ENCODE results near the gene ZNFX1.

ZNFX1 gene

DNA sequence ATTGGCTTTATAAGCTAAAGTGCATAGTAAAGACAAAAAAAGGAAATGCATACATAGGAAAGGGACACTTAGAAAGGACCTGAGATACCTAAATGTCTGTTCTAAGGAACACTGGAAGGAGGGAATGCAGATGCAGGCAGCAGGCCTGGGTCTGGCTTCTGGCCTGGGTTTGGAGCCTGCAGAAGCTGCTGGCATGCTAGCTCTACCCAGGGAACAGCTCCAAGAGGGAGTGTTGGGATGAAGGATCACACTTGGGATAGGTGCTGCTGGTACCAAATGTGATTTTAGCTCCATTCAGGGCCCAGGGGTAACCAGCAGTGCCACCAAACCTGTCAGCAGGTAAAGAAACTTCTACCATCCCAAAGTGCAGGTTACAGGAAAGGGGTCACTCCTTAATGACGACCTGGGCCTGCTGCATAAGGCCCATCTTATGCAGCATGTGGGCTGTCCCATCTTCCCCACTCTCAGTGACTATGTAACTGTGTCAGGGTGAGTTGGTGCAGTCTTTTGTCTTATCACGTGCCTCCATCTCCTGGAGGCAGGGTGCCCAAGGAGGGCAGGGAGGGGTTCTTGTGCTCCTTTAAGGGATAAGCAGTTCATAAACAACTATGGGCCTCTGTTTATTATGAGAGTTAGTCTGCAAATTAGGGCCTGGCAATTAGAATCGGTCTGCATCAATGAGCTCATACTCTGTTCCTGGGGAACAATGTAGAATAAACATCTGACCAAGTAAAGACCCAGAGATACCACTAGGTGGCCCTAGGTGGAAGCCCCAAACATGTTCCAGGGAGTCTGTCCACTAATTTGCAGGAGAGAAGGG lies 31.7 kb downstream of the ZNFX1 start:
- Histone ChIP-seq H3K4me1 (ENCODE audit: insufficient read depth, low read length) (no peaks in the 10 kb centered on the region), H3K36me3 (ENCODE audit: insufficient read depth, low read length) (peaks cover 95% of the 10 kb centered on the region), H3K9ac (ENCODE audit: low read depth, low read length) (no peak overlapping the region), H3K27ac (ENCODE audit: low read depth, low read length) (no peak overlapping the region), H3K9me3 (ENCODE audit: insufficient read depth, low read depth, low read length) (no peaks in the 10 kb centered on the region), H3K4me3 (ENCODE audit: low read length) (no peak overlapping the region), H3K27me3 (ENCODE audit: insufficient read depth, low read length) (no peaks in the 10 kb centered on the region)
- 75% methylated on average over 3 of the region's 3 CpGs for WGBS

DNA sequence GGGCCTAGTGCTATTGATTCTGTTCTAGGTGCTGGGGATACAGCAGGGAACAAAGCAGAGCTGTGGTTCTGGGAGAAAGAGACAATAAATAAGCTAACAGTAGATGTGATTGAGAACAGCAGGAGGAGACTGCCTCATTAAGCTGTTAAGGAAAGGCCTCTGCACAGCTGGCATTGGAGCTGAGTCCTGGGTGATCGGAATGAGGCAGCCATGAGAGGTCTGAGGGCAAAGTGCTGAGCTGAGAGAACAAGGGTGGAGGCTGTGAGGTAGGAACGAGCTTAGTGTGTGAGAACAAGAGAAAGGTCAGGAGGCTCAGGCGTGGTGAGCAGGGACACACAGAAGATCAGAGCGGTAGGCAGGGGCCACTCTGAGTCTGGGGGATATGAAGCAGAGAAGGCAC lies 40.3 kb downstream of the ZNFX1 start:
- H3K27me3 ChIP-seq (ENCODE audit: insufficient read depth, low read length) = no peaks in the 10 kb centered on the region
- WGBS = 91% methylated on average over 4 of the region's 4 CpGs
- no peak overlapping the region for H3K4me3 ChIP-seq (ENCODE audit: low read length)
- H3K27ac ChIP-seq (ENCODE audit: low read depth, low read length) = no peak overlapping the region
- H3K4me1 ChIP-seq (ENCODE audit: insufficient read depth, low read length) = no peaks in the 10 kb centered on the region
- no peak overlapping the region for H3K9ac ChIP-seq (ENCODE audit: low read depth, low read length)
- H3K9me3 ChIP-seq (ENCODE audit: insufficient read depth, low read depth, low read length) = no peaks in the 10 kb centered on the region
- peaks cover 94% of the 10 kb centered on the region for H3K36me3 ChIP-seq (ENCODE audit: insufficient read depth, low read length)

DNA sequence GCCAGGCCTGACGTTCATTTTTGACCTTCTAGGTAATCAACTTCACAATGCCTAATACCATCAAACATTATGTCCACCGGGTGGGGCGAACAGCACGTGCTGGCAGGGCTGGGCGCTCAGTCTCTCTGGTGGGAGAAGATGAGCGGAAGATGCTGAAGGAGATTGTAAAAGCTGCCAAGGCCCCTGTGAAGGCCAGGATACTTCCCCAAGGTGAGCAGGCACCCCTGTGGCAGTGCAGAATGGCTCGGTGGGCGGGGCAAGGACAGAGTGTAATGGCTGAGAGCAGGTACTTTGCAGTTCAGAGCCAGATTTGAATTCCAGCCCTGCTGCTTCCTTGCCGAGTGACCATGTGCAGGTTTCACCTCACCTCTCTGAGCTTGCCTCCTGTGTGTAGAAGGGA lies 41.6 kb downstream of the ZNFX1 start:
- peaks cover 90% of the 10 kb centered on the region for H3K36me3 ChIP-seq (ENCODE audit: insufficient read depth, low read length)
- no peaks in the 10 kb centered on the region for H3K27me3 ChIP-seq (ENCODE audit: insufficient read depth, low read length)
- H3K9ac ChIP-seq (ENCODE audit: low read depth, low read length) = no peak overlapping the region
- no peak overlapping the region for H3K27ac ChIP-seq (ENCODE audit: low read depth, low read length)
- no peak overlapping the region for H3K4me3 ChIP-seq (ENCODE audit: low read length)
- H3K4me1 ChIP-seq (ENCODE audit: insufficient read depth, low read length) = no peaks in the 10 kb centered on the region
- H3K9me3 ChIP-seq (ENCODE audit: insufficient read depth, low read depth, low read length) = no peaks in the 10 kb centered on the region
- WGBS = 95% methylated on average over 9 of the region's 9 CpGs

GRCh38 chr20:49234831-49235230 lies 43.0 kb downstream of the ZNFX1 start:
- no peak overlapping the region for H3K9ac ChIP-seq (ENCODE audit: low read depth, low read length)
- H3K27ac ChIP-seq (ENCODE audit: low read depth, low read length) = no peak overlapping the region
- H3K4me3 ChIP-seq (ENCODE audit: low read length) = no peak overlapping the region
- 97% methylated on average over 6 of the region's 6 CpGs for WGBS
- peaks cover 91% of the 10 kb centered on the region for H3K36me3 ChIP-seq (ENCODE audit: insufficient read depth, low read length)
- no peaks in the 10 kb centered on the region for H3K9me3 ChIP-seq (ENCODE audit: insufficient read depth, low read depth, low read length)
- H3K4me1 ChIP-seq (ENCODE audit: insufficient read depth, low read length) = no peaks in the 10 kb centered on the region
- H3K27me3 ChIP-seq (ENCODE audit: insufficient read depth, low read length) = no peaks in the 10 kb centered on the region

- no peaks in the 10 kb centered on the region for H3K9me3 ChIP-seq (ENCODE audit: insufficient read depth, low read depth, low read length)
- H3K4me1 ChIP-seq (ENCODE audit: insufficient read depth, low read length) = no peaks in the 10 kb centered on the region
- H3K36me3 ChIP-seq (ENCODE audit: insufficient read depth, low read length) = peaks cover 89% of the 10 kb centered on the region
- no peaks in the 10 kb centered on the region for H3K27me3 ChIP-seq (ENCODE audit: insufficient read depth, low read length)
- H3K4me3 ChIP-seq (ENCODE audit: low read length) = no peak overlapping the region
- no peak overlapping the region for H3K9ac ChIP-seq (ENCODE audit: low read depth, low read length)
- no peak overlapping the region for H3K27ac ChIP-seq (ENCODE audit: low read depth, low read length)
- 97% methylated on average over 10 of the region's 10 CpGs for WGBS
Observed at GRCh38 chr20:49233226-49233625, 44.6 kb downstream of the ZNFX1 start.

- WGBS = 71% methylated on average over 7 of the region's 7 CpGs
- Histone ChIP-seq H3K27me3 (ENCODE audit: insufficient read depth, low read length) (no peaks in the 10 kb centered on the region), H3K36me3 (ENCODE audit: insufficient read depth, low read length) (peaks cover 82% of the 10 kb centered on the region), H3K27ac (ENCODE audit: low read depth, low read length) (no peak overlapping the region), H3K9ac (ENCODE audit: low read depth, low read length) (no peak overlapping the region), H3K9me3 (ENCODE audit: insufficient read depth, low read depth, low read length) (no peaks in the 10 kb centered on the region), H3K4me1 (ENCODE audit: insufficient read depth, low read length) (no peaks in the 10 kb centered on the region), H3K4me3 (ENCODE audit: low read length) (no peak overlapping the region)
Observed at GRCh38 chr20:49231471-49231870, 46.4 kb downstream of the ZNFX1 start.

- no peak overlapping the region for H3K4me3 ChIP-seq (ENCODE audit: low read length)
- H3K36me3 ChIP-seq (ENCODE audit: insufficient read depth, low read length) = peaks cover 85% of the 10 kb centered on the region
- no peak overlapping the region for H3K9ac ChIP-seq (ENCODE audit: low read depth, low read length)
- H3K27ac ChIP-seq (ENCODE audit: low read depth, low read length) = no peak overlapping the region
- no peaks in the 10 kb centered on the region for H3K4me1 ChIP-seq (ENCODE audit: insufficient read depth, low read length)
- WGBS = 84% methylated on average over 8 of the region's 8 CpGs
- H3K27me3 ChIP-seq (ENCODE audit: insufficient read depth, low read length) = no peaks in the 10 kb centered on the region
- no peaks in the 10 kb centered on the region for H3K9me3 ChIP-seq (ENCODE audit: insufficient read depth, low read depth, low read length)
Observed at GRCh38 chr20:49230561-49231133, 47.2 kb downstream of the ZNFX1 start.

- H3K4me3 ChIP-seq (ENCODE audit: low read length) = no peak overlapping the region
- 95% methylated on average over 10 of the region's 10 CpGs for WGBS
- H3K36me3 ChIP-seq (ENCODE audit: insufficient read depth, low read length) = peaks cover 83% of the 10 kb centered on the region
- no peaks in the 10 kb centered on the region for H3K4me1 ChIP-seq (ENCODE audit: insufficient read depth, low read length)
- H3K9me3 ChIP-seq (ENCODE audit: insufficient read depth, low read depth, low read length) = no peaks in the 10 kb centered on the region
- H3K9ac ChIP-seq (ENCODE audit: low read depth, low read length) = no peak overlapping the region
- no peaks in the 10 kb centered on the region for H3K27me3 ChIP-seq (ENCODE audit: insufficient read depth, low read length)
- H3K27ac ChIP-seq (ENCODE audit: low read depth, low read length) = no peak overlapping the region
Observed at GRCh38 chr20:49230021-49230420, 47.8 kb downstream of the ZNFX1 start.

GRCh38 chr20:49229381-49229780 lies 48.5 kb downstream of the ZNFX1 start:
- H3K9ac ChIP-seq (ENCODE audit: low read depth, low read length) = no peak overlapping the region
- no peaks in the 10 kb centered on the region for H3K9me3 ChIP-seq (ENCODE audit: insufficient read depth, low read depth, low read length)
- H3K4me3 ChIP-seq (ENCODE audit: low read length) = no peak overlapping the region
- H3K36me3 ChIP-seq (ENCODE audit: insufficient read depth, low read length) = peaks cover 83% of the 10 kb centered on the region
- H3K4me1 ChIP-seq (ENCODE audit: insufficient read depth, low read length) = no peaks in the 10 kb centered on the region
- 98% methylated on average over 2 of the region's 2 CpGs for whole genome bisulfite sequencing
- H3K27ac ChIP-seq (ENCODE audit: low read depth, low read length) = no peak overlapping the region
- no peaks in the 10 kb centered on the region for H3K27me3 ChIP-seq (ENCODE audit: insufficient read depth, low read length)

DNA sequence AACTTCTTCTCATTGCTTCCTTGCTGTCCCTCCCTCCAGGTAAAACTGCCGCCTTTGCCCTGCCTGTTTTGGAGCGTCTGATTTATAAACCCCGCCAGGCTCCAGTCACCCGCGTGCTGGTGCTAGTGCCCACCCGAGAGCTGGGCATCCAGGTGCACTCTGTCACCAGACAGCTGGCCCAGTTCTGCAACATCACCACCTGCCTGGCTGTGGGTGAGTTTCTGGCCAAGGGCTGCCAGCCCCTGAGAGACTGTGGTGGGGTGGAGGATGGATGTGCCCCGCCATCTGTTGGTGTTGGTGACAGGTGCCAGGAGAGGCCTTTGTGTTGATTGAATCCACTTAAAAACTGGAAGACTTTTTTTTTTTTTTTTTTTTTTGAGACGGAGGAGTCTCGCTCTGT lies 49.2 kb downstream of the ZNFX1 start:
- H3K27ac ChIP-seq (ENCODE audit: low read depth, low read length) = no peak overlapping the region
- peaks cover 83% of the 10 kb centered on the region for H3K36me3 ChIP-seq (ENCODE audit: insufficient read depth, low read length)
- H3K4me3 ChIP-seq (ENCODE audit: low read length) = no peak overlapping the region
- H3K4me1 ChIP-seq (ENCODE audit: insufficient read depth, low read length) = no peaks in the 10 kb centered on the region
- H3K9me3 ChIP-seq (ENCODE audit: insufficient read depth, low read depth, low read length) = no peaks in the 10 kb centered on the region
- H3K27me3 ChIP-seq (ENCODE audit: insufficient read depth, low read length) = no peaks in the 10 kb centered on the region
- WGBS = 97% methylated on average over 9 of the region's 9 CpGs
- H3K9ac ChIP-seq (ENCODE audit: low read depth, low read length) = no peak overlapping the region

DNA sequence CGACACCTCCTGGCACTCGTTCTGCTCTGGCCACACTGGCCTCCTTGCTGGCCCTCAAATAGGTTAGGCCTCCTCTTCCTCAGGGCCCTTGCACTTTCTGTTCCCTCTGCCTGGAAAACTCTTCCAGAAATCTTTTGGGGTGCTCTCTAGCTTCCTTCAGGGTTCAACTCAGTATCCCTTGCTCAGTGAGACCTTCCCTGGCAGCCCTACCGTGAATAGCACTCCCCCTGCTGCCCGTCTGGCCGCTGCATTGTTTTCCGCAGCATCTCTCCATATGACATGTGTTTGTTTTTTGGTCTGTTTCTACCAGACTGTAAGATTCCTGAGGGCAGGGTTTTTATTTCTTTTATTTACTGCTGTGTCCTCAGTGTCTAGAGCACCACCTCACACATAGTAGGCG lies 52.0 kb downstream of the ZNFX1 start:
- Histone ChIP-seq H3K4me1 (ENCODE audit: insufficient read depth, low read length) (no peaks in the 10 kb centered on the region), H3K9me3 (ENCODE audit: insufficient read depth, low read depth, low read length) (no peaks in the 10 kb centered on the region), H3K27ac (ENCODE audit: low read depth, low read length) (no peak overlapping the region), H3K36me3 (ENCODE audit: insufficient read depth, low read length) (peaks cover 83% of the 10 kb centered on the region), H3K9ac (ENCODE audit: low read depth, low read length) (no peak overlapping the region), H3K27me3 (ENCODE audit: insufficient read depth, low read length) (no peaks in the 10 kb centered on the region), H3K4me3 (ENCODE audit: low read length) (no peak overlapping the region)
- 94% methylated on average over 7 of the region's 7 CpGs for WGBS

All from HUES64 (cell line).